ES-I3 (cell line): ENCODE results near the gene FAM53A.
"Not testable (repeated sequence)": the region's sequence is repeated elsewhere in the genome, so short reads cannot be mapped to it uniquely, and the experiment has no call there.

Experiments
- H3K36me3 ChIP-seq: 2 replicates; pipeline ENCODE4 v1.6.1; 2013; ENCODE audit warnings: mild to moderate bottlenecking, low read length, control low read depth, moderate library complexity; ENCODE audit not compliant: insufficient read depth
- H3K4me1 ChIP-seq: 2 replicates; pipeline ENCODE4 v1.6.1; 2013; ENCODE audit warnings: mild to moderate bottlenecking, control low read depth, low read length; ENCODE audit not compliant: insufficient read depth
- H3K9ac ChIP-seq: 2 replicates; pipeline ENCODE4 v1.6.1; 2013; ENCODE audit warnings: low read depth, mild to moderate bottlenecking, low read length, moderate library complexity
- H3K9me3 ChIP-seq: 2 replicates; pipeline ENCODE4 v1.6.1; 2013; ENCODE audit warnings: mild to moderate bottlenecking, low read length, moderate library complexity; ENCODE audit not compliant: control insufficient read depth, insufficient read depth

FAM53A gene

GRCh38 chr4:1683261-1683735 is 815 bp downstream of the FAM53A start:
- Histone ChIP-seq H3K9ac (peak overlapping the region; percentile 75), H3K9me3 (no peaks in the 10 kb centered on the region), H3K36me3 (no peaks in the 10 kb centered on the region), H3K4me1 (peaks cover 7% of the 10 kb centered on the region)

GRCh38 chr4:1682860-1683259 is 1.3 kb downstream of the FAM53A start:
- Histone ChIP-seq H3K36me3 (no peaks in the 10 kb centered on the region), H3K9me3 (no peaks in the 10 kb centered on the region), H3K4me1 (peaks cover 7% of the 10 kb centered on the region), H3K9ac (peak overlapping the region; percentile 75; the same call in 1 of the 2 replicates)

GRCh38 chr4:1678244-1678643 is 5.9 kb downstream of the FAM53A start:
- Histone ChIP-seq H3K4me1 (peaks cover 7% of the 10 kb centered on the region), H3K36me3 (no peaks in the 10 kb centered on the region), H3K9ac (no peak overlapping the region), H3K9me3 (no peaks in the 10 kb centered on the region)

GRCh38 chr4:1676605-1677525 is 7.2 kb downstream of the FAM53A start:
- H3K4me1 ChIP-seq: no peaks in the 10 kb centered on the region; the same call in 1 of the 2 replicates
- H3K9me3 ChIP-seq: no peaks in the 10 kb centered on the region
- H3K36me3 ChIP-seq: no peaks in the 10 kb centered on the region
- no peak overlapping the region for H3K9ac ChIP-seq

GRCh38 chr4:1675802-1676137 is 8.3 kb downstream of the FAM53A start:
- Histone ChIP-seq H3K36me3 (no peaks in the 10 kb centered on the region), H3K4me1 (no peaks in the 10 kb centered on the region; the same call in 1 of the 2 replicates), H3K9me3 (no peaks in the 10 kb centered on the region), H3K9ac (no peak overlapping the region)

GRCh38 chr4:1675136-1675801 is 8.8 kb downstream of the FAM53A start:
- H3K9me3 ChIP-seq: no peaks in the 10 kb centered on the region
- no peak overlapping the region for H3K9ac ChIP-seq
- no peaks in the 10 kb centered on the region for H3K36me3 ChIP-seq
- no peaks in the 10 kb centered on the region; the same call in 1 of the 2 replicates for H3K4me1 ChIP-seq

GRCh38 chr4:1674682-1675081 is 9.4 kb downstream of the FAM53A start:
- Histone ChIP-seq H3K4me1 (no peaks in the 10 kb centered on the region; the same call in 1 of the 2 replicates), H3K9ac (no peak overlapping the region), H3K9me3 (no peaks in the 10 kb centered on the region), H3K36me3 (no peaks in the 10 kb centered on the region)

- no peaks in the 10 kb centered on the region for H3K9me3 ChIP-seq
- no peak overlapping the region for H3K9ac ChIP-seq
- no peaks in the 10 kb centered on the region for H3K36me3 ChIP-seq
- H3K4me1 ChIP-seq: peaks cover 1% of the 10 kb centered on the region; the same call in 1 of the 2 replicates
Measured at GRCh38 chr4:1673671-1674070, 10.4 kb downstream of the FAM53A start.

- not testable (repeated sequence) for H3K9me3 ChIP-seq, H3K9ac ChIP-seq, H3K4me1 ChIP-seq, H3K36me3 ChIP-seq
Measured at GRCh38 chr4:1671011-1671410, 13.1 kb downstream of the FAM53A start.

GRCh38 chr4:1670279-1670678 is 13.8 kb downstream of the FAM53A start:
- Histone ChIP-seq H3K9ac (no peak overlapping the region), H3K9me3 (no peaks in the 10 kb centered on the region), H3K36me3 (no peaks in the 10 kb centered on the region), H3K4me1 (peaks cover 7% of the 10 kb centered on the region; the same call in 1 of the 2 replicates)

GRCh38 chr4:1669850-1670249 is 14.3 kb downstream of the FAM53A start:
- Histone ChIP-seq H3K9ac (no peak overlapping the region), H3K36me3 (no peaks in the 10 kb centered on the region), H3K9me3 (no peaks in the 10 kb centered on the region), H3K4me1 (peaks cover 7% of the 10 kb centered on the region; the same call in 1 of the 2 replicates)

GRCh38 chr4:1669270-1669669 is 14.8 kb downstream of the FAM53A start:
- no peak overlapping the region for H3K9ac ChIP-seq
- peaks cover 7% of the 10 kb centered on the region; the same call in 1 of the 2 replicates for H3K4me1 ChIP-seq
- H3K36me3 ChIP-seq: no peaks in the 10 kb centered on the region
- H3K9me3 ChIP-seq: no peaks in the 10 kb centered on the region

GRCh38 chr4:1668488-1668840 is 15.6 kb downstream of the FAM53A start:
- Histone ChIP-seq H3K9ac (no peak overlapping the region), H3K9me3 (no peaks in the 10 kb centered on the region), H3K36me3 (no peaks in the 10 kb centered on the region), H3K4me1 (peaks cover 7% of the 10 kb centered on the region; the same call in 1 of the 2 replicates)

- H3K36me3 ChIP-seq: no peaks in the 10 kb centered on the region
- no peaks in the 10 kb centered on the region for H3K9me3 ChIP-seq
- no peak overlapping the region for H3K9ac ChIP-seq
- H3K4me1 ChIP-seq: peaks cover 7% of the 10 kb centered on the region; the same call in 1 of the 2 replicates
Measured at GRCh38 chr4:1667273-1667672, 16.8 kb downstream of the FAM53A start.

- Histone ChIP-seq H3K9ac (no peak overlapping the region), H3K36me3 (no peaks in the 10 kb centered on the region), H3K4me1 (peaks cover 7% of the 10 kb centered on the region; the same call in 1 of the 2 replicates), H3K9me3 (no peaks in the 10 kb centered on the region)
Measured at GRCh38 chr4:1666391-1666790, 17.7 kb downstream of the FAM53A start.
